Measurements from ENCODE around the gene HRH2.

HRH2 gene

DNA sequence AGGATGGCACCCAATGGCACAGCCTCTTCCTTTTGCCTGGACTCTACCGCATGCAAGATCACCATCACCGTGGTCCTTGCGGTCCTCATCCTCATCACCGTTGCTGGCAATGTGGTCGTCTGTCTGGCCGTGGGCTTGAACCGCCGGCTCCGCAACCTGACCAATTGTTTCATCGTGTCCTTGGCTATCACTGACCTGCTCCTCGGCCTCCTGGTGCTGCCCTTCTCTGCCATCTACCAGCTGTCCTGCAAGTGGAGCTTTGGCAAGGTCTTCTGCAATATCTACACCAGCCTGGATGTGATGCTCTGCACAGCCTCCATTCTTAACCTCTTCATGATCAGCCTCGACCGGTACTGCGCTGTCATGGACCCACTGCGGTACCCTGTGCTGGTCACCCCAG lies 25.4 kb downstream of the HRH2 start:
- TF ChIP-seq, protein P1, sequence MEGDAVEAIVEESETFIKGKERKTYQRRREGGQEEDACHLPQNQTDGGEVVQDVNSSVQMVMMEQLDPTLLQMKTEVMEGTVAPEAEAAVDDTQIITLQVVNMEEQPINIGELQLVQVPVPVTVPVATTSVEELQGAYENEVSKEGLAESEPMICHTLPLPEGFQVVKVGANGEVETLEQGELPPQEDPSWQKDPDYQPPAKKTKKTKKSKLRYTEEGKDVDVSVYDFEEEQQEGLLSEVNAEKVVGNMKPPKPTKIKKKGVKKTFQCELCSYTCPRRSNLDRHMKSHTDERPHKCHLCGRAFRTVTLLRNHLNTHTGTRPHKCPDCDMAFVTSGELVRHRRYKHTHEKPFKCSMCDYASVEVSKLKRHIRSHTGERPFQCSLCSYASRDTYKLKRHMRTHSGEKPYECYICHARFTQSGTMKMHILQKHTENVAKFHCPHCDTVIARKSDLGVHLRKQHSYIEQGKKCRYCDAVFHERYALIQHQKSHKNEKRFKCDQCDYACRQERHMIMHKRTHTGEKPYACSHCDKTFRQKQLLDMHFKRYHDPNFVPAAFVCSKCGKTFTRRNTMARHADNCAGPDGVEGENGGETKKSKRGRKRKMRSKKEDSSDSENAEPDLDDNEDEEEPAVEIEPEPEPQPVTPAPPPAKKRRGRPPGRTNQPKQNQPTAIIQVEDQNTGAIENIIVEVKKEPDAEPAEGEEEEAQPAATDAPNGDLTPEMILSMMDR (IDR thresholded peaks at IDR 0.05; ENCODE audit: low read depth, low read length) = no peak
- DNase-seq (ENCODE audit: low read depth in 2 of 2) = no peak
- no peak overlapping the region for H3K4me3 ChIP-seq (replicated peaks in 1 of 2; ENCODE audit: low read depth in 2 of 2, low read length in 2 of 2)

- no peak overlapping the region for H3K4me3 ChIP-seq (replicated peaks in 1 of 2; ENCODE audit: low read depth in 2 of 2, low read length in 2 of 2)
- TF ChIP-seq, protein P1 (IDR thresholded peaks at IDR 0.05; ENCODE audit: low read depth, low read length) = no peak
- DNase-seq (ENCODE audit: low read depth in 2 of 2) = no peak
These were observed 26.1 kb downstream of the HRH2 start for GRCh38 chr5:175683921-175684320.

GRCh38 chr5:175684931-175685330 lies 27.1 kb downstream of the HRH2 start:
- no peak for DNase-seq (ENCODE audit: low read depth in 2 of 2)
- no peak overlapping the region for H3K4me3 ChIP-seq (replicated peaks in 1 of 2; ENCODE audit: low read depth in 2 of 2, low read length in 2 of 2)
- TF ChIP-seq, protein P1 (IDR thresholded peaks at IDR 0.05; ENCODE audit: low read depth, low read length) = no peak

- H3K4me3 ChIP-seq (replicated peaks in 1 of 2; ENCODE audit: low read depth in 2 of 2, low read length in 2 of 2) = no peak overlapping the region
- TF ChIP-seq, protein P1 (IDR thresholded peaks at IDR 0.05; ENCODE audit: low read depth, low read length) = no peak
- DNase-seq (ENCODE audit: low read depth in 2 of 2) = no peak
These were observed 28.0 kb downstream of the HRH2 start for GRCh38 chr5:175685701-175686350.

DNA sequence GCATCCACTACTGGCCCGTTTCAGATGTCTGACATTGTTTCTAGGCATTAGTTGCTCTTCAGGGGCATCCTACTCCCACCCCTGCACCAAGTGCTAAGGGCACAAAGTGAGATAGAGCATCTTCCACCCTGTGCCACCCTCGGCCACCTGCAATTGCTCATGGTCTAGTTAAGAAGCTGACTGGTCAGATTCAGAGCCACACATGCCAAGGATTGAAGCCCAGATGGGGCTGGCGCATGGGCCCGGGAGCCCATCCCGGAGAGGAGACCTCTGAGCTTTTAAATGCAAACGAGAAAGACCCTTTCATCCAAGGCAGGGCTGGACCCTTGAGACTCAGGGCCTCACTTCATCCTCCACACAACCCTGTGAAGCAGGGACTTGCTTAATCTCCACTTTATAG lies 28.5 kb downstream of the HRH2 start:
- TF ChIP-seq, protein P1 (IDR thresholded peaks at IDR 0.05; ENCODE audit: low read depth, low read length) = no peak
- no peak overlapping the region for H3K4me3 ChIP-seq (replicated peaks in 1 of 2; ENCODE audit: low read depth in 2 of 2, low read length in 2 of 2)
- no peak for DNase-seq (ENCODE audit: low read depth in 2 of 2)

- H3K4me3 ChIP-seq (replicated peaks in 1 of 2; ENCODE audit: low read depth in 2 of 2, low read length in 2 of 2) = no peak overlapping the region
- no peak for DNase-seq (ENCODE audit: low read depth in 2 of 2)
- TF ChIP-seq, protein P1 (IDR thresholded peaks at IDR 0.05; ENCODE audit: low read depth, low read length) = no peak
These were observed 29.0 kb downstream of the HRH2 start for GRCh38 chr5:175686826-175687225.

DNA sequence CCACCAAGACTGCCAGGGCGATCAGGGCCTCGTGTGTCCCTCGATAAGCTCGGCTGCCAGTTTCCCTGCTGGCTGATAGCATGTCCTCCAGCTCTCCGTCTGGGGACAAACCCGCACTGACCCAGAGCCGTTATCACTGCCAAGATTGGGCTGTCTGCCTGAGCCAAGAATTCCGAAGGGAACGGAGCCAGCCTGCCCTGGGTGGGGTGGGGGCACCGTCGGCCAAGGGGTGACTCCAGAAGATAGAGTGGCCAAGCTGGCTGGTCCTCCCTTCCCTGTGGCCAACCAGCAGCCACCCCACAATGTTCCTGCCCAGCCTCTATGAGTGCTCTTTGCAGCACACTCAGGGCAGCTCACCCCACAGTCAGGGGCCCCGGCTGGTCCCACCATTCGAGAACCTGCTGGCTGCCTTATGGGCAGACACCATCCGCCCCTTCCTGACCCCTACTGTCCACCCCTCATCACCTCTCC lies 29.4 kb downstream of the HRH2 start:
- peak in 1 of 2 donors; percentile 5 for DNase-seq (ENCODE audit: low read depth in 2 of 2)
- TF ChIP-seq, protein P1 (IDR thresholded peaks at IDR 0.05; ENCODE audit: low read depth, low read length) = no peak
- no peak overlapping the region for H3K4me3 ChIP-seq (replicated peaks in 1 of 2; ENCODE audit: low read depth in 2 of 2, low read length in 2 of 2)
